ENCODE data around the gene TPI1. TPM values are rescaled to one million over a fixed set of nuclear protein-coding genes. Genes with fewer than 3 reads are reported as not detected.

TPI1 gene
- total and polyA plus RNA-seq, 2 of the 8 experiments (the other 6 are each of a cell fraction or from before 2014, with no cell fraction given), result 910 to 3,018 TPM

DNA sequence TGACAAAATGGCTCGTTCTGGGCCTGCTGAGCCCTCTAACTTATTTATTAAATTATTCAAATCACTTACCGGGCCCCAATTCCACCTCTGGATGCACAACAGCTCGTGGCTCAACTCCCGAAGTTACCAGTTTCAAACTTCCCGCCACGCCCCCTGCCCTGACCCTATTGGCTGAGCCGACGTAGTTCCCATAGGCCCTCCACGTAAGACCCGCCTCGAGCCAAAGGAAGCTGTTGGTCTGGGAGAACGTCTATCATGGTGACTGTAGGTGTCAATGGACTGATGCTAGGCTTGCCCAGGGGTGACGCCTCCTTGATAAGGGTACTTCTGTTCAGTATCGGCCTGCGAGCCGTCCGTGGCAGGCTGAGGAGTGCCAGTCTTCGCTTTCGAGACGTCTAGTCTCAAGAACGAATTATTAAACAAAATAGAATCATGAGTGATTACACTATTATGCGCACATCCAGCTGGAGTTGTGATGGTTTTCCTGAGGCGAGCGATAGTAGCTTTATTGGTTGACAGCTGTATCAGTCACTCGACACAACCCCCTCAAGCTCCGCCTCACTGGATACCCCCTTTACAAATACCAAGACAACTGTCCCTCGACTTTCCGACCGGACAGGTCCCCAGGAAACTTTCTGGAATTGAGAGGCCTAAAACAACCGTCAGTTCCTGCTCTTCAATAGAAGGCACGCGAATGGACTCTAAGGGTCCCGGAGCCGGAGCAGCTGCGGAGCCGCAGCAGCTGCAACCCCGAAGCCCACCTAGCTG, 16.0 kb upstream of the TPI1 start, which contains the start of gene CDCA3 (continued):
- peak; percentile 89 to 96 for TF ChIP-seq SIN3A (conservative IDR thresholded peaks at IDR 0.05 in 1 of 2, IDR thresholded peaks at IDR 0.05 in 1 of 2; ENCODE audit: low read depth in 1 of 2, low read length in 2 of 2)
- TF ChIP-seq TEAD4 (IDR thresholded peaks at IDR 0.05; ENCODE audit: low read depth, low read length), result peak; percentile 27; the same call in 1 of the 2 replicates
- no peak for TF ChIP-seq SRF (IDR thresholded peaks at IDR 0.05; ENCODE audit: low read depth, low read length)
- no peak for TF ChIP-seq CHD7 (IDR thresholded peaks at IDR 0.05; ENCODE audit: insufficient replicate concordance, low read length)
- TF ChIP-seq, protein P1, sequence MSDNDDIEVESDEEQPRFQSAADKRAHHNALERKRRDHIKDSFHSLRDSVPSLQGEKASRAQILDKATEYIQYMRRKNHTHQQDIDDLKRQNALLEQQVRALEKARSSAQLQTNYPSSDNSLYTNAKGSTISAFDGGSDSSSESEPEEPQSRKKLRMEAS (IDR thresholded peaks at IDR 0.05), result peak; percentile 84
- TF ChIP-seq KDM4A (IDR thresholded peaks at IDR 0.05; ENCODE audit: low read depth, low read length, severe bottlenecking), result peak; percentile 19

All from H1 (cell line).